SIG-M5 treated with dmso at 0.1 percent for 504 hours (cell line): Measurements from ENCODE around the gene INPP4A.
"Not testable (repeated sequence)": the region's sequence is repeated elsewhere in the genome, so short reads cannot be mapped to it uniquely, and the experiment has no call there.

Source experiments
- DNase-seq: peaks from one replicate; lab custom pipeline; 2025; ENCODE audit not compliant: unreplicated experiment; lab: John Stamatoyannopoulos, UW

INPP4A gene

DNA sequence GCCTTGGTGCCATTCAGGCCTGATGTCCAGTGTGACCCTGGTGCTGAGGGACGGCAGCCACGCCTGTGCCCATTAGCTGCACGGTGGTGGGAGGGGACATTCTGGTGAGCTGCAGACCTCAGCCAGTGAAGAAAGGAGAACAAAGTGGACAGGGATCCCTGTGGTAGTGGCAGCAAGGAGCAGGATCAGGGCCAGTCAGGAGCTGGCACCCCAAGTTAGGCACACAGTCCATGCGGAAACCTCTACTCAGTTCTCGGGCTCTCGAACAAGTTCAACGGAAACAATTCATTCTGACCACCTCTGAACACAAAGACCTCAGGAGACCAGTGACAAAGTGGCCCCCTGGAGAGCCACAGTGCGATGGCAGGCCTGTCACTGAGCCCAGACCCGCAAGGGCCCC, 133.6 kb downstream of the INPP4A start:
- no peak for DNase-seq

- DNase-seq, result no peak
Measured at GRCh38 chr2:98579926-98580325, 135.3 kb downstream of the INPP4A start.

DNA sequence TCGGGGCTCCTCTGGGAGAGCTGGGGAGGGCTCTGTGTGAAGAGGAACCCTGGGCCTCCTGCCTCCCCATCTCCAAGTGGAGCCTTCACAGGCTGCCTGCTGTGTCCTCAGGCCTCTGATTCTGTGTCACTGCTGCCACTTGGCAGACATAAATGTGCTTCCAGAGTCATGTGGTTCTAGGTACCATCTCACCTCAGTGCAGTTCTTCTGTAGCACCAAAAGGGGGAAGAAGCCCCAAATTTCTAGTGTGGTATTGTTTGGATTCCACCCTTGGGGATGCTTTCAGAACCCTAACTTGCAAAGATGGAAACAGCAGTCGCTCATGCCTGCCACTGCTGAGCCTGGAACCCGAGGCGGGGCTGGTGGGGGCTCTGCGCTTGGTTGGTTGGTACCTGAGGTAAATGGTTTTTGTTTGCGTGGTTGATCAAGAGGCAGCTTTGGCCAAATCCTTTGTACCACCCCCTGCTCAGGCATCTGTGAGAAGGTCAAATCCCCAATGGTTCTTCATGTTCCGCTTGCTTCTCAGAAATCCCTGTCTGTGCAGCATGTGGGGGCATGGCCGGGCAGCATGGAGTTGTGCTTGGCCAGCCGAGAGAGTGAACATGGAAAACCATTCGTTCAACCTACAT, 136.1 kb downstream of the INPP4A start:
- no peak for DNase-seq

DNA sequence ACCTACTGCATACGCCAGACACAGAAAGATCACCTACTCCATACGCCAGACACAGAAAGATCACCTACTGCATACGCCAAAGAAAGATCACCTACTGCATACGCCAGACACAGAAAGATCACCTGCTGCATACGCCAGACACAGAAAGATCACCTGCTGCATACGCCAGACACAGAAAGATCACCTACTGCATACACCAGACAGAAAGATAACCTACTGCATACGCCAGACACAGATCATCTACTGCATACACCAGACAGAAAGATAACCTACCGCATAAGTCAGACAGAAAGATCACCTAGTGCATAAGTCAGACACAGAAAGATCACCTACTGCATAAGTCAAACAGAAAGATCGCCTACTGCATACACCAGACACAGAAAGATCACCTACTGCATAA, 137.9 kb downstream of the INPP4A start:
- DNase-seq, result no peak

GRCh38 chr2:98583276-98583675, 138.6 kb downstream of the INPP4A start:
- no peak for DNase-seq

GRCh38 chr2:98583816-98584618, 139.4 kb downstream of the INPP4A start:
- DNase-seq, result no peak

GRCh38 chr2:98585386-98585785, 140.7 kb downstream of the INPP4A start:
- no peak for DNase-seq

- DNase-seq, result no peak
Measured at GRCh38 chr2:98586551-98587140, 142.0 kb downstream of the INPP4A start.

DNA sequence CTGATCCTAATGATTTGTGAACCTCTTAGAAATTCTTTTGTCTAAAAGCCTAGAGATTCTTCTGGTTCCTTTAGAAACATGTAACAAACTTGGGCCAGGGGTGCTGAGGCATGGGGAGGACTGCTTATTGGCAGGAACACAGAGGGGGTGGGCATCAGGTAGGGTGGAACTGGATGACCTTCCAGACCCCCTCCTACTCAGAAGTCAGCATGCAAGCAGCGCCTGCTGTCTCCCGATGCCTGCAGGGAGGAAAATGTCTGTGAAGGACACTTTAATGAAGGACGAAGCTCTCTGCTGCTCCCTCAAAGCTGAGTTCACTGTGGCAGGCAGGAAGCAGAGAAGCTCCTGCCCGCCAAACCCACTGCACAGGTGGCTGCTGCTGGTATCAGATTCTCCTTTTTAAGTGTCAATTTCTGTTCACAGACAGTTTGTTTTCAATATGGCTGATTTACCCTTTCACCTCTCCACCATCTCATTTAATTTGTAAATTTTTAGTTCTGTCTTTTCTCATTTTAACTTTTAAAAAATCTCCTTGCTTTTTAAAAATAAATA, 144.3 kb downstream of the INPP4A start:
- DNase-seq, result no peak

DNA sequence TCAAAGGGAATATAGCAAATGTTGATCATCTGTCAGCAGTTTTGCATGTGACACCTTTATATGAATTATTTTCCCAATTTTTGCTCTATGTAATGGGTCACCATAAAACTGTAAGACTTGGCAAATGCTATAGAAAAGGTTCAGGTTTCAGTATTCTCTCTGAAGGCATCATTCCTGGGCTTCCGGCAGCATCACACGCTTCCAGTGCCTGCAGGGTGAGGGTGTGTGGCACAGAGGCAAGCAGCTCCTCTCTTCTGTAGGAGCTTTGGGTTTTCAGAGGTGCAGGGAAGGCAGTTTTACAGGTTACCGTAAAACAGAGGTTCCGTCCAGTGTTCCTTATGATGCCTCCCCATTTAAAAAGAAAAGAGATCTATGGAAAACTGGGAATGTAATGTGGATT, 144.8 kb downstream of the INPP4A start:
- no peak for DNase-seq

DNA sequence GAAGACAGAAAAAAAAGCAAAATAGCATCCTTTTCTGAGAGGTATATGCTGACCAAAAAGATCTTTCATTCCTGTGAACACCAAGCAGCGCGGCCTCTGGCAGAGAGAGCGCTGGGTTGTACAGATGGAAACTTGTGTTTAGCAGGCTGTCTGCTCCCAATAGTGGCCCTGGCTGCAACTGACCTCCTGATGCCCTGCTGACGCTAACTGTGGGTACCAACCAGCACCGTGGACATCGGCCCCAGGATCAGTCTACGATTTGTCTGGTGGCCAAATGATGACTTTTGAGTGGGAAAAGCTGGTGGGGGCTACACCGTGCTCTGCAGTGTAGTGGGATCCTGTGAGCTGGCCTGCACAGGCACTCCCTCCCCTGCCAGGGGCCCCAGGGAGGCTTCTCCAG, 147.9 kb downstream of the INPP4A start:
- DNase-seq, result no peak

GRCh38 chr2:98594665-98595064, 150.0 kb downstream of the INPP4A start:
- DNase-seq, result not testable (repeated sequence)

GRCh38 chr2:98598781-98599428, 154.2 kb downstream of the INPP4A start:
- peak; percentile 40 for DNase-seq

DNA sequence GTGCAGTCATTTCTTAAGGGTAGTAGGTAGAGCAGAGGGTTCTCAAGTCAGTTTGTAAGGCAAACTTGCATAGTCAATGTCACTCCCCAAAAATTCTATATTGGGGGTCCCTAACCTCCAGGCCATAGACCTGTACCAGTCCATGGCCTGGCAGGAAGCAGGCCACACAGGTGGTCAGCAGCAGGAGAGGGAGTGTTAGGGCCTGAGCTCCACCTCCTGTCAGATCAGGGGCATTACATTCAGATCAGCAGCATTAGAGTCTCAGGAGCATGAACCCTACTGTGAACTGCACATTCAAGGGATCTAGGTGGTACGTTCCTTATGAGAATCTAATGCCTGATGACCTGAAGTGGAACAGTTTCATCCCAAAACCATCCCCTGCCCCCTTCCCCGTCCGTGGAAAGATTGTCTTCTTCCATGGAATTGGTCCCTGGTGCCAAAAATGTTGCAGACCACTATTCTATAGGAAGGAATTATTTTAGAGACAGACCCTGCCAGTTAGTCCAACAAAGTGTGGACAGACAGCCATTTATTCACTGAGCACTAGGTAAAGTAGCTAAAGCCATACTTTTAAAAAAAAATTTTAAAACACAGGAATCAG, 157.0 kb downstream of the INPP4A start:
- DNase-seq, result peak; percentile 30

DNA sequence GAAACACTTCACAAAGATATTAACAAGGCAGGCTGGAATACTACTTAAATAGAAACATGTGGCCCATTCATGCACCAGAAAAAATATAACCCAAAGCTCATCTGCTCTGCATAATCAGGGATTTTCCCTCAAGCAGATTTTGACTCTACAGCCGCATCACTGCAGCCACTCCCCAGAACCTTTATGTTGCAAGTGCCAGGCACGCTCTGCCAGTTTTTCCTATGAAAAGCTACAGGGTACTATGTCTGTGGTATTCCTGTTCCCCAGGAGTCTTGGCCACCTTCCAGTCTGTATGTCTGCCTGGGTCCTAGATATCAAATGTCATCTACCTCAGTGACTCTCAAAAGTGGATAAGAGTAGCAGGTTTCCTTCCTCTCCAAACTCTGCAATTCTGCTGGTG, 159.9 kb downstream of the INPP4A start:
- no peak for DNase-seq

- no peak for DNase-seq
Measured at GRCh38 chr2:98605076-98605475, 160.4 kb downstream of the INPP4A start.

DNA sequence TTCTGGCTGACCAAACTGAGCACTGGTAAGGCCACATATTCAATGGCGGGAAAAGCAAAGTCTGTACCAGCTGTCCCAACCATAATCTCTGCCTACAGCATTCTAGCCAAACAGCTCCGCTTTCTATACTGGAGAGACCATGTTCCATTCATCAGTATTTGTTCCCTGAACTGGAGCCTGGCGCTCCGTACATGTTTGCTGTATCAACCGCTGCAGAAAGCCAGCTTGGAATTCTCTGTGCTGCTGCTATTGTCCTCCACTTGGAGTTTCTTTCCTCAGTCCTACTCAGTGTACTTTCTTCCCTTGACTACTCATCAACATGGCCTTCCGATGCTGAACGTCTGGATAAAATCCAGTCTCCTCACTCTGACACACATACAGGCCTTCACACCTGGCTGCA, 161.8 kb downstream of the INPP4A start:
- DNase-seq, result no peak

DNA sequence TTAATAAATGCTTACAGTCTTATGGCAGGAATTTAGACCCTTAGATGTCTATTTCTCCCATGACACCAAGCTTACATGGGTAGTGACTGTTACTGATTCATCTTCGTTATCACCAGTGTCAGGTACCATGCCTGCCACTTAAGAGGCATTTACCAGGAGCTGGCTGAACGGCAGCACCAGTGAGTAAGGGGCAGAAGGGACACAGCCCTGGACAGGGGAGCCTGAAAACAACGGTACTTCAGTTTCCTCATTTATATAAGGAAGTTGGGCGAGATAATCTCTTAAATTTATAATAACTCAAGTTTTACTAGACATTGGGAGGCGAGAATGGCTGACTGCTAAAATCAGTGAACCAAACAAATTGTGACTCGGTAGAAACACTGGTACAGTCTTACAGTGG, 162.4 kb downstream of the INPP4A start:
- no peak for DNase-seq

DNA sequence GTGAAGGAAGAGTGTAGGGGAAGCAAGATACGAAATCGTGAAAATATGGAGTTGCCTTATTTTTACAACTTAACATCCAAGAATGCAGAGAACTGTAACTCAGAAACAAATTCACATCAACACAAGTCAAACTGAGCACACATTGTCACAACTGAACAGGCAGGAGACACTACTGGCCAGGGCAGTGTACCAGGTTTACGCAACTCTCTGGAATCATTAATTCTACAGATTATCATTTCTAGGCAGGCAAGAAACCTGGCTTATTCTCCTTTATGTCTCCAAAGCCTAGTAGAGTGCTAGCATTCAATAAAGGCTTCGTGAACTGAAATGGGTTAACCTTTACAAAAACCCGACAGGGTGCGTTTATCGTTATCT, 163.1 kb downstream of the INPP4A start:
- DNase-seq, result peak; percentile 22

- peak; percentile 92 for DNase-seq
Measured at GRCh38 chr2:98608116-98608961, 163.7 kb downstream of the INPP4A start, which contains the start of the genes COA5 and UNC50. TSS of gene COA5 (minus strand) at chr2:98608512. CDS start at chr2:98608405, 107 bp downstream. TSS of gene UNC50 (plus strand) at chr2:98608589. CDS start at chr2:98609760, 1,171 bp downstream.
